Lung (tissue), 12 donors: Measurements from ENCODE around the gene CDH4. TPM values are rescaled to one million over a fixed set of nuclear protein-coding genes. Genes with fewer than 3 reads are reported as not detected.

ENCODE experiments used
- ATAC-seq: fragments of 200-7000 bp; cut with Tn5 transposase; one replicate; pipeline ENCODE4 v1.9.1; 2020; ENCODE audit warnings: moderate number of reproducible peaks; ENCODE audit not compliant: insufficient read depth, low FRiP score
- DNase-seq, 3 donors: peaks; one replicate each; pipeline ENCODE4 v3.0.0-alpha.2; 2013 to 2017
- H3K27ac ChIP-seq, 2 donors: one replicate each; pipeline ENCODE4 v1.5.1; 2013; ENCODE audit warnings: mild to moderate bottlenecking in 2 of 2, moderate library complexity in 2 of 2, control low read depth in 1 of 2, inconsistent platforms in 1 of 2, low read depth in 1 of 2, low read length in 1 of 2
- H3K27me3 ChIP-seq, 3 donors: one replicate each; pipeline ENCODE4 v1.5.1; 2013; ENCODE audit warnings: low read length in 2 of 3; ENCODE audit not compliant: control insufficient read depth in 3 of 3, insufficient read depth in 3 of 3
- H3K36me3 ChIP-seq, 4 donors: one replicate each; pipeline ENCODE4 v1.5.1; 2013; ENCODE audit warnings: low read length in 4 of 4, mild to moderate bottlenecking in 1 of 4, moderate library complexity in 1 of 4; ENCODE audit not compliant: control insufficient read depth in 4 of 4, insufficient read depth in 4 of 4
- H3K4me1 ChIP-seq, 5 donors: one replicate each; pipeline ENCODE4 v1.5.1; 2013; ENCODE audit warnings: low read length in 5 of 5, mild to moderate bottlenecking in 2 of 5, moderate library complexity in 1 of 5; ENCODE audit not compliant: control insufficient read depth in 5 of 5, insufficient read depth in 5 of 5
- H3K4me3 ChIP-seq: one replicate; pipeline ENCODE4 v1.5.1; 2013; ENCODE audit warnings: mild to moderate bottlenecking, control low read depth, moderate library complexity
- H3K9ac ChIP-seq, 2 donors: one replicate each; pipeline ENCODE4 v1.5.1; 2013; ENCODE audit warnings: low read length in 2 of 2, control low read depth in 1 of 2; ENCODE audit not compliant: insufficient read depth in 1 of 2
- H3K9me3 ChIP-seq, 4 donors: one replicate each; pipeline ENCODE4 v1.5.1; 2013; ENCODE audit warnings: low read length in 3 of 4, mild to moderate bottlenecking in 1 of 4, moderate library complexity in 1 of 4; ENCODE audit not compliant: control insufficient read depth in 4 of 4, insufficient read depth in 3 of 4
- CTCF ChIP-seq: IDR thresholded peaks from 2 replicates; pipeline ENCODE4 v1.5.1; 2012; ENCODE audit warnings: mild to moderate bottlenecking; ENCODE audit errors: control extremely low read depth, extremely low read depth
- WGBS, 2 donors: extraction: QIAGEN DNeasy Blood & Tissue Kit; methylation state at CpG; one replicate each; pipeline ENCODE4 v1.1.7; 2013; 5-methylcytosine and 5-hydroxymethylcytosine counted together
- polyA plus RNA-seq, 2 donors: library from polyadenylated mRNA; stranded (reverse); fragments of 200-250 nt; gene quantifications; one replicate each; pipeline ENCODE4 v1.2.1, GENCODE V29; 2013
- total RNA-seq, 2 donors: library from RNA; depleted of rRNA in 1 of 2; stranded (reverse); fragments of >200 nt in 1 of 2; gene quantifications; one replicate each; pipeline ENCODE4 v1.2.1, GENCODE V29; 2014 to 2021
- donor health status: control.
- donor health status: control.
- donor health status: Bipolar disorder and iron deficiency.
- donor health status: healthy.
- donor health status: DM: yes; HTN: yes; CAD: no.

CDH4 gene
- total and polyA plus RNA-seq, 4 donors, result 0.10 to 2.1 (median 0.34) TPM

DNA sequence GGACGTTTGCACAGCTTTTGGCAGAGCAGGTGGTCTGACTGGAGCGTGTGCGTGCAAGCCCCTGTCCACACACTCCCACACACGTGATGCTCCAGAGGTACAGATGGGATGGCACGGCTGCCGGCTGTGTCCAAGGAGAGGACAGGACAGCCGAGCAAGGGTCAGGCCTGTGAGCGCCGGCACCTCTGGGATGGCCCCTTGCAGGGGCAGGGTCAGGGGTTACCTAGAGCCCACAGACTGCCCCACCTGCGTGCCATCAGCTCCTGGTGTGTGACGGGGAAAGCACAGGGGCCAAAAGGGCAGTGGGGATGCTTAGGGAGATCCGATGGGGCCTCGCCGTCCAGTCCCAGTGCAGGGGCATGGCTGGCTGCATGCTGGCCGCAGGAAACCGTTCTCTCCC is 623.9 kb downstream of the CDH4 start:
- peaks cover 0 to 10% (median 0%) of the 10 kb centered on the region in 4 donors for H3K9me3 ChIP-seq
- ATAC-seq (no peak), DNase-seq (no peak)
- 80 to 87% methylated on average over 16 of the region's 16 CpGs for WGBS, 2 donors
- H3K36me3 ChIP-seq, result no peaks in the 10 kb centered on the region
- H3K27ac ChIP-seq, result no peak overlapping the region
- no peak overlapping the region for H3K9ac ChIP-seq
- no peak overlapping the region for H3K4me3 ChIP-seq
- no peaks in the 10 kb centered on the region for H3K4me1 ChIP-seq
- TF ChIP-seq CTCF, result no peak
- H3K27me3 ChIP-seq, result no peaks in the 10 kb centered on the region

DNA sequence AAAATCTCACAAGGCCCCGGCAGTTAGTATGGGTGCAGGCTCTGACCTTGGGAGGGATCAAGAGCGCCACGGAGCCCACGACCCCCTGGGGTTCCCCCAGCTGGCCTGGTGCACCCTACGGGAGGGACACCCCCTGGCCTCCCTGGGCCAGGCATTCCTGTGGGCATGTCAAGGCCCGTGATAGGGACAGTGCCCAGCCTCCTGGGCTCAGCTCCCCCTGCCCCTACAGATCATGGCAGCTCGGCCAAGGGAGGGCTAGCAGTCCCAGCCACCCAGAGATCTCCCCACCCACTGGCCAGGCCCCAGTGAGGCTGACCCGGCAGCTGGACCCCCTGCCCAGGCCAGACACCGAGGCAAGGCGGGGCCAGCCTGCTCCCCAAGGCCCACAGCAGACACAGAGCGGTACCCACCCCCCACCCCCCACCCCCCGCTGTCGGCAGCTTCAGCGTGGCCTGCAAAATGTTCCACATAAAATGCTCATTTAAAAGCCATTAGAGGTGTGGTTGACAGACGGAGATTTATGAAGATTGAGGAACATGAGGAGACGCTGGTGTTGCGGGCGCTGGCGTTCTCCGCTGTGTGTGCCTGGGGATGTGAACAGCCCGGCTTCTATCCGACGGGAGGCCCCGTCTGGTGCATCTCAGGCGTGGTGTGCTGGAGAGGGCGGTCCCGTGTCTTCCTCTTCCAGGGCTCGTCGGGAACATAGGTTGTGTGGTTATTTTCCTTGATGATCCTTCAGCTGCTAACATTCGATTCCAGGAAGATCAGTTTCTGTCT is 625.1 kb downstream of the CDH4 start:
- no peak overlapping the region for H3K9ac ChIP-seq
- H3K27ac ChIP-seq, result no peak overlapping the region
- DNase-seq (no peak), ATAC-seq (no peak)
- no peaks in the 10 kb centered on the region for H3K4me1 ChIP-seq
- TF ChIP-seq CTCF, result no peak
- WGBS, 2 donors, result 73 to 84% methylated on average over 30 of the region's 30 CpGs
- H3K27me3 ChIP-seq, result no peaks in the 10 kb centered on the region
- H3K36me3 ChIP-seq, result no peaks in the 10 kb centered on the region
- no peak overlapping the region for H3K4me3 ChIP-seq
- H3K9me3 ChIP-seq, result peaks cover 0 to 5% (median 0%) of the 10 kb centered on the region in 4 donors

DNA sequence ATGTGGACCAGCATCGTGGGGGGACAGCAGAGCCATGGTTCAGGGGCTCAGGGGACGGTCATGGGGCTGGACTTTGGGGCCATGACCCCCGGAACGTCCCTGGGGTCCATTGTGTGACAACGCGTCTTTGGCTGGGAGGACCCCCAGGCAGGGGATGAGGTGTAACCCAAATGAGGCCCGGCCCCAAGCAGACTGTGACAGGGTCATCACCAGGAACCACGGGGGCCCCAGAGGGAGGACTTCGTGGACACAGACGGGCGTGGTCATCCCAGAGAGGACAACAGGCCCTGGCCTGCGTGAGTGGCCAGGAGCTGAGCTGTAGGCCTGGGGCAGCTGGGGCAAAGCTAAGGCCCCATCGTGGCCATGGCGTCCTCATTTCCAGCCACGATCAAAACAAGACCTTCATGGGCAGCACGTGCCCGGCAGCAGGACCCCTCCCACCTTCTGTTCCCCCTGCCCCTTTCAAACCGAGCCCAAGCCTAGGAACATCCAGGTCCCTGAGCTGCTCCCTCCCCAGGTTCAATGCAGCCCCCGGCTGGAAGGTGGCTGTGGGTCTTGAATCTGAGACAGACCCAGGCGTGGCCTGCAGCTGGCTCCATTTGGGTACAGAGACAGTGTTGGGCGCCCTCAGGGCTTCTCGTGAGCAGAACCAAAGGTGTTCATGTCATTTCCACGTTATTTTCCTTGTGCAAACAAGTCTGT is 625.9 kb downstream of the CDH4 start:
- no peaks in the 10 kb centered on the region for H3K36me3 ChIP-seq
- peaks cover 0 to 4% (median 0%) of the 10 kb centered on the region in 4 donors for H3K9me3 ChIP-seq
- no peak overlapping the region for H3K9ac ChIP-seq
- no peak overlapping the region for H3K4me3 ChIP-seq
- no peak for TF ChIP-seq CTCF
- ATAC-seq (no peak), DNase-seq (no peak)
- no peak overlapping the region for H3K27ac ChIP-seq
- 78 to 90% methylated on average over 23 of the region's 23 CpGs for WGBS, 2 donors
- H3K27me3 ChIP-seq, result no peaks in the 10 kb centered on the region
- H3K4me1 ChIP-seq, result no peaks in the 10 kb centered on the region
